GM23248 (cell line): ENCODE measurements around the gene WDR88. TPM values are rescaled to one million over a fixed set of nuclear protein-coding genes. Genes with fewer than 3 reads are reported as not detected.

Experiments used
- DNase-seq: peaks from one replicate; pipeline ENCODE4 v3.0.0-alpha.2; 2015
- H2AFZ ChIP-seq: fragments of 200-600 bp; sonication (generic); 2 replicates; pipeline ENCODE4 v1.6.1; 2016; ENCODE audit warnings: antibody characterized with exemption
- H3F3A ChIP-seq: fragments of 200-600 bp; sonication (generic); 2 replicates; pipeline ENCODE4 v1.6.1; 2016; ENCODE audit warnings: mild to moderate bottlenecking, antibody characterized with exemption, mixed run types; ENCODE audit not compliant: insufficient read depth
- H3K27ac ChIP-seq: fragments of 200-600 bp; sonication (generic); 2 replicates; pipeline ENCODE4 v1.5.1; 2016; ENCODE audit warnings: mild to moderate bottlenecking
- H3K27me3 ChIP-seq: fragments of 200-600 bp; sonication (generic); replicated peaks from 2 replicates; pipeline ENCODE4 v1.6.1; 2016; ENCODE audit warnings: mild to moderate bottlenecking; ENCODE audit not compliant: insufficient read depth
- H3K36me3 ChIP-seq: fragments of 200-600 bp; sonication (generic); 2 replicates; pipeline ENCODE4 v1.6.1; 2016; ENCODE audit warnings: low read depth, mild to moderate bottlenecking
- H3K4me1 ChIP-seq: fragments of 200-600 bp; sonication (generic); 2 replicates; pipeline ENCODE4 v1.6.1; 2016; ENCODE audit warnings: mild to moderate bottlenecking; ENCODE audit not compliant: insufficient read depth
- H3K4me2 ChIP-seq: fragments of 200-600 bp; sonication (generic); one replicate; pipeline ENCODE4 v1.6.1; 2016; ENCODE audit warnings: mild to moderate bottlenecking; ENCODE audit not compliant: unreplicated experiment
- H3K4me3 ChIP-seq: fragments of 200-600 bp; sonication (generic); 2 replicates; pipeline ENCODE4 v1.5.1; 2016; ENCODE audit warnings: mild to moderate bottlenecking
- H3K79me2 ChIP-seq: fragments of 200-600 bp; sonication (generic); 2 replicates; pipeline ENCODE4 v1.6.1; 2016; ENCODE audit warnings: mild to moderate bottlenecking; ENCODE audit not compliant: insufficient read depth
- H3K9ac ChIP-seq: fragments of 200-600 bp; sonication (generic); 2 replicates; pipeline ENCODE4 v1.6.1; 2016; ENCODE audit warnings: mild to moderate bottlenecking
- H3K9me2 ChIP-seq: fragments of 200-600 bp; sonication (generic); 2 replicates; pipeline ENCODE4 v1.6.1; 2016; ENCODE audit warnings: mixed run types, mild to moderate bottlenecking, moderate library complexity; ENCODE audit not compliant: insufficient read depth
- H3K9me3 ChIP-seq: fragments of 200-600 bp; sonication (generic); one replicate; pipeline ENCODE4 v1.6.1; 2017; ENCODE audit warnings: low read depth
- H4K20me1 ChIP-seq: fragments of 200-600 bp; sonication (generic); 2 replicates; pipeline ENCODE4 v1.6.0; 2016; ENCODE audit not compliant: insufficient read depth
- EZH2 ChIP-seq: fragments of 200-600 bp; sonication (generic); IDR thresholded peaks from 2 replicates; pipeline ENCODE4 v1.6.1; 2018; ENCODE audit warnings: antibody characterized with exemption, mild to moderate bottlenecking; ENCODE audit not compliant: insufficient read depth, poor library complexity, severe bottlenecking
- EZH2phosphoT487 ChIP-seq: fragments of 200-600 bp; sonication (generic); IDR thresholded peaks from 2 replicates; pipeline ENCODE4 v1.6.1; 2018; ENCODE audit warnings: antibody characterized with exemption, moderate library complexity, mild to moderate bottlenecking, low read depth; ENCODE audit not compliant: insufficient read depth
- WGBS, 2 experiments: methylation state at CpG; one replicate each; pipeline ENCODE4 v1.1.6; 2015 to 2017; ENCODE audit warnings: low lambda C conversion rate in 2 of 2, low coverage in 1 of 2; ENCODE audit errors: missing lambda C conversion rate in 2 of 2; 5-methylcytosine and 5-hydroxymethylcytosine counted together
- in situ Hi-C: fragments of 300-500 bp; cut with MboI; formaldehyde crosslinking; loops from 2 replicates; pipeline ENCODE4 v1.15.0; 2020
- polyA plus RNA-seq: library from polyadenylated mRNA; unstranded; fragments of >200 nt; fragmentation: Nextera tagmentation; extraction: Ambion mirVana; gene quantifications from 2 replicates; pipeline ENCODE4 v1.2.1, GENCODE V29; 2016
- total RNA-seq: library from RNA; depleted of rRNA; stranded (reverse); fragments of >200 nt; shearing (Covaris generic); gene quantifications from 2 replicates; pipeline ENCODE4 v1.2.3, GENCODE V29; 2014; rRNA removed

Gene WDR88
- total RNA-seq (not detected in 2 replicates), polyA plus RNA-seq (0.10 TPM in 2 replicates)

- WGBS, 2 experiments = 89 to 90% methylated on average over 43 of the region's 43 CpGs
- H3K9me3 ChIP-seq = no peaks in the 10 kb centered on the region
- no peaks in the 10 kb centered on the region for H3K79me2 ChIP-seq
- H3K27ac ChIP-seq = no peak within 1 kb of the TSS
- H3K9ac ChIP-seq = no peak within 1 kb of the TSS
- no peaks in the 10 kb centered on the region for H4K20me1 ChIP-seq
- H3K4me1 ChIP-seq = 0 out of 2 replicates have a peak, but pooled peaks cover 4% of the 10 kb centered on the region
- no peaks in the 10 kb centered on the region for H3K36me3 ChIP-seq
- no peaks in the 10 kb centered on the region for H3K9me2 ChIP-seq
- no peak for TF ChIP-seq EZH2
- no peak for TF ChIP-seq EZH2phosphoT487
- DNase-seq = no peak
- in situ Hi-C loops = no loop called here
- H3K4me2 ChIP-seq = no peak within 1 kb of the TSS
- H3K4me3 ChIP-seq = no peak within 1 kb of the TSS
- H3K27me3 ChIP-seq = no peaks in the 10 kb centered on the region
- no peak within 1 kb of the TSS for H2AFZ ChIP-seq
- H3F3A ChIP-seq = no peaks in the 10 kb centered on the region
Measured at GRCh38 chr19:33132021-33132420, at the start of gene WDR88. Gene WDR88, plus strand, starts transcription at chr19:33132114. Its CDS starts 56 bp downstream, at chr19:33132170.

- H2AFZ ChIP-seq = no peak overlapping the region
- H3K36me3 ChIP-seq = peaks cover 13% of the 10 kb centered on the region; the same call in 1 of the 2 replicates
- no peaks in the 10 kb centered on the region for H3K9me2 ChIP-seq
- peaks cover 19% of the 10 kb centered on the region for H3K79me2 ChIP-seq
- WGBS, 2 experiments = 96 to 98% methylated on average over 3 of the region's 3 CpGs
- DNase-seq = no peak
- TF ChIP-seq EZH2 (no peak), EZH2phosphoT487 (no peak)
- H3F3A ChIP-seq = no peaks in the 10 kb centered on the region
- H3K27ac ChIP-seq = no peak overlapping the region
- H3K27me3 ChIP-seq = no peaks in the 10 kb centered on the region
- H3K9ac ChIP-seq = no peak overlapping the region
- no peaks in the 10 kb centered on the region for H3K9me3 ChIP-seq
- H3K4me2 ChIP-seq = no peak overlapping the region
- in situ Hi-C loops = no loop called here
- H3K4me1 ChIP-seq = peaks cover 7% of the 10 kb centered on the region; the same call in 1 of the 2 replicates
- H3K4me3 ChIP-seq = no peak overlapping the region
- no peaks in the 10 kb centered on the region for H4K20me1 ChIP-seq
Measured at GRCh38 chr19:33085570-33086128, 46.3 kb upstream of the WDR88 start.

GRCh38 chr19:33086955-33087354 is 45.0 kb upstream of the WDR88 start:
- no peaks in the 10 kb centered on the region for H4K20me1 ChIP-seq
- peaks cover 5% of the 10 kb centered on the region; the same call in 1 of the 2 replicates for H3K4me1 ChIP-seq
- H3K9me3 ChIP-seq = no peaks in the 10 kb centered on the region
- WGBS, 2 experiments = 63% methylated on average over 1 of the region's 1 CpG
- no peak overlapping the region for H3K4me2 ChIP-seq
- in situ Hi-C loops = no loop called here
- H3K9me2 ChIP-seq = no peaks in the 10 kb centered on the region
- H3K9ac ChIP-seq = no peak overlapping the region
- no peak for TF ChIP-seq EZH2phosphoT487
- no peak for TF ChIP-seq EZH2
- no peak overlapping the region for H2AFZ ChIP-seq
- H3K27me3 ChIP-seq = no peaks in the 10 kb centered on the region
- H3K27ac ChIP-seq = no peak overlapping the region
- H3F3A ChIP-seq = no peaks in the 10 kb centered on the region
- H3K4me3 ChIP-seq = no peak overlapping the region
- no peak for DNase-seq
- H3K79me2 ChIP-seq = peaks cover 10% of the 10 kb centered on the region
- H3K36me3 ChIP-seq = peaks cover 16% of the 10 kb centered on the region; the same call in 1 of the 2 replicates

GRCh38 chr19:33089010-33089409 is 42.9 kb upstream of the WDR88 start:
- Histone ChIP-seq H3K9me2 (no peaks in the 10 kb centered on the region), H3K36me3 (peaks cover 19% of the 10 kb centered on the region; the same call in 1 of the 2 replicates), H3K4me1 (no peaks in the 10 kb centered on the region), H3K4me2 (no peak overlapping the region), H3K4me3 (no peak overlapping the region), H3K27ac (no peak overlapping the region), H3K9ac (no peak overlapping the region), H3K79me2 (no peaks in the 10 kb centered on the region), H3K27me3 (no peaks in the 10 kb centered on the region), H4K20me1 (no peaks in the 10 kb centered on the region), H3K9me3 (no peaks in the 10 kb centered on the region), H2AFZ (no peak overlapping the region), H3F3A (no peaks in the 10 kb centered on the region)
- 96 to 97% methylated on average over 3 of the region's 3 CpGs for WGBS, 2 experiments
- no peak for TF ChIP-seq EZH2phosphoT487
- no peak for TF ChIP-seq EZH2
- in situ Hi-C loops = no loop called here
- DNase-seq = no peak
